Common myeloid progenitor, CD34-positive (primary cell): ENCODE data around the gene PHOX2A.

Experiments used
- CTCF ChIA-PET: fragments of 350-600 bp; sonication (Branson Sonifier 250); formaldehyde crosslinking; loops from one replicate; lab custom pipeline; 2021; ENCODE audit warnings: antibody characterized with exemption; lab: Charles Lee
- POLR2A ChIA-PET: fragments of 350-600 bp; sonication (Branson Sonifier 250); formaldehyde crosslinking; loops from one replicate; lab custom pipeline; 2021; ENCODE audit warnings: antibody characterized with exemption; lab: Charles Lee
- DNase-seq, 3 donors: peaks; one replicate each; pipeline versions ENCODE4 v3.0.0 to v3.0.0-alpha.2; 2013
- H3K27ac ChIP-seq, 2 experiments: 1 replicate in 1 of 2; 2 replicates in 1 of 2; pipeline ENCODE4 v1.7.0; 2013; ENCODE audit warnings: inconsistent platforms in 2 of 2, low read length in 2 of 2, mild to moderate bottlenecking in 2 of 2, low read depth in 1 of 2, moderate library complexity in 1 of 2; ENCODE audit not compliant: severe bottlenecking in 2 of 2, insufficient read depth in 1 of 2, poor library complexity in 1 of 2
- H3K27me3 ChIP-seq, 5 experiments: replicated peaks in 2 of 5; 1 replicate in 3 of 5; 2 replicates in 2 of 5; pipeline versions ENCODE4 v1.6.1 to v1.7.0; 2013; ENCODE audit warnings: low read length in 4 of 5, mild to moderate bottlenecking in 2 of 5, moderate library complexity in 2 of 5, inconsistent platforms in 1 of 5; ENCODE audit not compliant: insufficient read depth in 5 of 5, control insufficient read depth in 4 of 5
- H3K36me3 ChIP-seq, 4 experiments: 1 replicate in 2 of 4; 2 replicates in 2 of 4; pipeline versions ENCODE4 v1.6.1 to v1.7.0; 2013; ENCODE audit warnings: low read length in 3 of 4, control low read depth in 1 of 4, mild to moderate bottlenecking in 1 of 4; ENCODE audit not compliant: control insufficient read depth in 4 of 4, insufficient read depth in 4 of 4
- H3K4me1 ChIP-seq, 4 experiments: 1 replicate in 3 of 4; 2 replicates in 1 of 4; pipeline versions ENCODE4 v1.6.1 to v1.7.1; 2013; ENCODE audit warnings: low read length in 3 of 4, mild to moderate bottlenecking in 3 of 4, control low read depth in 1 of 4, inconsistent platforms in 1 of 4, moderate library complexity in 1 of 4; ENCODE audit not compliant: control insufficient read depth in 4 of 4, insufficient read depth in 4 of 4; ENCODE audit errors: control extremely low read depth in 1 of 4
- H3K4me3 ChIP-seq, 7 experiments: 1 replicate in 4 of 7; 2 replicates in 3 of 7; pipeline versions ENCODE4 v1.5.1 to v1.7.0; 2013; ENCODE audit warnings: mild to moderate bottlenecking in 7 of 7, low read length in 6 of 7, moderate library complexity in 6 of 7, inconsistent platforms in 2 of 7, low read depth in 2 of 7, control low read depth in 1 of 7; ENCODE audit not compliant: insufficient read depth in 4 of 7, control insufficient read depth in 1 of 7; ENCODE audit errors: extremely low read depth in 1 of 7
- H3K9me3 ChIP-seq, 5 experiments: 1 replicate in 4 of 5; 2 replicates in 1 of 5; pipeline versions ENCODE4 v1.6.1 to v1.7.1; 2013; ENCODE audit warnings: low read length in 4 of 5, mild to moderate bottlenecking in 2 of 5, inconsistent platforms in 1 of 5, low read depth in 1 of 5, moderate library complexity in 1 of 5; ENCODE audit not compliant: control insufficient read depth in 4 of 5, insufficient read depth in 2 of 5; ENCODE audit errors: control extremely low read depth in 1 of 5
- WGBS: methylation state at CpG from one replicate; pipeline ENCODE4 v1.1.5; 2013; ENCODE audit not compliant: insufficient coverage; 5-methylcytosine and 5-hydroxymethylcytosine counted together

PHOX2A gene

DNA sequence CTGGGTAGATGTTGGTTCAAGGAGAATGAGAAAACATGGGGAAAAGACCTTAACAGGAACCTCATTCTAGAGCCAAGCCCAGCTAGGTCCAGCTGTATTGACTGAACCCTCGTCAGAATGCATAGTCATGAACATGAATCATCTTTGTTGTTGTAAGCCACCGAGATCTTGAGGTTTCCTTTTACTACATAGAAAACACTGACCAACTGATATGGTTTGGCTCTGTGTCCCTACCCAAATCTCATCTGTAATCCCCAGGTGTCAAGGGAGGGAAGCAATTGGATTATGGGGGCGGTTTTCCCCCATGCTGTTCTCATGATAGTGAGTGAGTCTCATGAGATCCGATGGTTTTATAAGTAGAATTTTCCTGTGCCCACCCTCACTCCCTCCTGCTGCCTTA, 19.4 kb upstream of the PHOX2A start:
- H3K4me3 ChIP-seq = no peak overlapping the region
- H3K9me3 ChIP-seq = no peaks in the 10 kb centered on the region
- 0% methylated on average over 1 of the region's 4 CpGs for WGBS
- H3K4me1 ChIP-seq = peaks cover 0 to 6% (median 2%) of the 10 kb centered on the region in 4 experiments
- POLR2A ChIA-PET = no interaction called here
- peaks cover 0 to 5% (median 0%) of the 10 kb centered on the region in 5 experiments for H3K27me3 ChIP-seq
- no peak overlapping the region for H3K27ac ChIP-seq
- no peaks in the 10 kb centered on the region for H3K36me3 ChIP-seq
- CTCF ChIA-PET = no interaction called here
- DNase-seq = peak in 2 of 3 donors; percentile 59 to 64

DNA sequence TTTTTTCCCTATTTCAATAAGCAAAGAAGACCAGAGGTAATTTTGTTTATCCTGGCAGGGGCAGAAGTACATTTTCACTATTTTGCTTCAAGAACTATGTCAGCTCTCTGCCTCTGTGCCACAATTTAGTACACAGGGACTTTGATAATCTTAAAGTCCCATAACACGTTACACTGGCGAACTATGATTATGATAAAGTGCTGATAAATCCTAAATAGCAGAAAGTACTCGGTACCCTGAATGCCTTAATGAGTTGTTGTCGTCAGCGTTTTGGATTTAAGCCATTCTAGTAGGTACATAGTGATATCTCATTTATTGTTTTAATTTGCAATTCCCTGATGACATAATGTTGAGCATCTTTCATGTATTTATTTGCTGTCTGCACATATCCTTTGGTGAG, 16.6 kb upstream of the PHOX2A start:
- no peak for DNase-seq
- peaks cover 0 to 5% (median 0%) of the 10 kb centered on the region in 5 experiments for H3K27me3 ChIP-seq
- H3K4me3 ChIP-seq = no peak overlapping the region
- H3K36me3 ChIP-seq = no peaks in the 10 kb centered on the region
- peaks cover 0 to 6% (median 2%) of the 10 kb centered on the region in 4 experiments for H3K4me1 ChIP-seq
- 100% methylated on average over 4 of the region's 5 CpGs for WGBS
- H3K27ac ChIP-seq = no peak overlapping the region
- CTCF ChIA-PET = no interaction called here
- no peaks in the 10 kb centered on the region for H3K9me3 ChIP-seq
- POLR2A ChIA-PET = no interaction called here

DNA sequence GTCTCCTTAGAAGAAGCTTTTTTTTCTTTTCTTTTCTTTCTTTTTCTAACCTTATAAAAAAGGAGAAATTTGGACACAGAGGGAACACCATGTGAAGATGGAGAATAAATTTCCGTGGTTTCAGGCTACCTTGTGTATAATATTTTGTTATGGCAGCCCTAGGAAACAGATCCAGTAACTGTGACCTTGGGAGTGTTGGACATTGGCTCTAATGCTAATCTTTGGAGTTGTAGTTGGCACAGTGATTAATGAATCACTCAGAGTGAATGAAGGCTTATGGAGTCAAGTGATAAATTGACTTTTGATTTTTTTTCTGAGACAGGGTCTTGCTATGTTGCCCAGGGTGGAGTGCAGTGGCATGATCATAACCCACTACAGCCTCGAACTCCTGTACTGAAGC, 15.5 kb upstream of the PHOX2A start:
- peaks cover 0 to 6% (median 2%) of the 10 kb centered on the region in 4 experiments for H3K4me1 ChIP-seq
- H3K27ac ChIP-seq = no peak overlapping the region
- no peak overlapping the region for H3K4me3 ChIP-seq
- H3K9me3 ChIP-seq = peaks cover 0 to 3% (median 2%) of the 10 kb centered on the region in 5 experiments
- H3K36me3 ChIP-seq = no peaks in the 10 kb centered on the region
- 95% methylated on average over 2 of the region's 2 CpGs for WGBS
- ChIA-PET CTCF (no interaction called here), POLR2A (no interaction called here)
- peaks cover 0 to 5% (median 0%) of the 10 kb centered on the region in 5 experiments for H3K27me3 ChIP-seq
- no peak for DNase-seq

DNA sequence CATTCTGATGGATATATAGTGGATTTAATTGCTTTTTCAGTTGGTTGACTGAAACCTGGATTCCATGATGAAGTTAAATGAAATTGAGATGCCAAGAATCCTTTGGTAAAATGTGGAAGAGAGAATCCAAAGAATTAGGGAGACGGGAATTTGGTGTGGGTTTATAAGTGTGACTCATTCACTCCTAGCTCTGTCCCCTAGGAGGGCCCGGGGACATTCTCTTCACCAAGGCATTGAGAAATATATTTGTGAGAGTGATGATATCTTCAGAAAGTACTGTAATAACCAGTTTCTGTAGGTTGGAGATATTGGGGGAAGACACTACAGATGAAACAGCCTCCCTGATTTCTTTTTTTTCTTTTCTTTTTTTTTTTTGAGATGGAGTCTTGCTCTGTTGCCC, 13.6 kb upstream of the PHOX2A start:
- H3K36me3 ChIP-seq = no peaks in the 10 kb centered on the region
- no peaks in the 10 kb centered on the region for H3K4me1 ChIP-seq
- H3K4me3 ChIP-seq = no peak overlapping the region
- WGBS = 100% methylated on average over 2 of the region's 2 CpGs
- ChIA-PET POLR2A (no interaction called here), CTCF (no interaction called here)
- H3K9me3 ChIP-seq = peaks cover 0 to 10% (median 3%) of the 10 kb centered on the region in 5 experiments
- H3K27ac ChIP-seq = no peak overlapping the region
- peaks cover 1 to 5% (median 2%) of the 10 kb centered on the region in 5 experiments for H3K27me3 ChIP-seq
- DNase-seq = no peak

DNA sequence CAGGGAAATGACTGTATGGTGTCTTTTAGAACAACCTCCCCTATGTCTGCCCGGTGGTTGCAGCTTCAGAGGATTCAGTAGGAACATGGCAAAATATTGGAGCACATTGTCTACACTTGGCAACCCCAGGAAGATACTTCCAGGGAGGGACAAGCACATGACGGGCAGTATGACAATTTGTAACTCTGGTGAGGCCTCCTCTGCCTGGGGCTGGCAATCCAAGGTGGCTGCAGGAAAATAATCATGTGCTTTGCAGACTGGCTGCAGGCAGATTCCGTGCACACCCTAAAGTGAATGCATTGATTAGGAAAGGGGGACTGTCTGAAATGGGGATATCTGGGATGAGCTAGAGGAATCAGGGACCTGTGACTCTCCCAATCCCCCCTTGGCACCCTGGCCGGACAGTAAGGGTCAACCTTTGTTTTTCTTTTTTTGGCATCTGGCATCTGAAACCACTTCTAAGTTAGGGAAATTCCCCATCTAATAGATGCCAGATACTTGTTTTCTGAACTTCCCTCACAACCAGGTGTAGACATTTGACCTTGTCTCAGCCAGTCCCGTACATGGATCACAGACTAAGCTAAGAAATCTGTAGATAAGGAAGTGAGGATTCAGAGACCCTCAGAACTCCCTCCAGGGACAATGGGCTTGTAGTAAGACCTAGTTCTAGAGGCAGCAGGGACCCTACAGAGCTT, 10.5 kb upstream of the PHOX2A start:
- no peak for DNase-seq
- peaks cover 0 to 14% (median 4%) of the 10 kb centered on the region in 5 experiments for H3K27me3 ChIP-seq
- H3K36me3 ChIP-seq = no peaks in the 10 kb centered on the region
- H3K27ac ChIP-seq = no peak overlapping the region
- CTCF ChIA-PET = interaction anchor here (1.0 to 2.8 kb wide), 2 partner anchors 13 to 161 kb away, joined by 3 to 8 read pairs; no protein-coding TSS in a partner anchor
- H3K4me1 ChIP-seq = no peaks in the 10 kb centered on the region
- 95% methylated on average over 4 of the region's 5 CpGs for WGBS
- no peak overlapping the region for H3K4me3 ChIP-seq
- peaks cover 0 to 10% (median 3%) of the 10 kb centered on the region in 5 experiments for H3K9me3 ChIP-seq
- POLR2A ChIA-PET = no interaction called here

DNA sequence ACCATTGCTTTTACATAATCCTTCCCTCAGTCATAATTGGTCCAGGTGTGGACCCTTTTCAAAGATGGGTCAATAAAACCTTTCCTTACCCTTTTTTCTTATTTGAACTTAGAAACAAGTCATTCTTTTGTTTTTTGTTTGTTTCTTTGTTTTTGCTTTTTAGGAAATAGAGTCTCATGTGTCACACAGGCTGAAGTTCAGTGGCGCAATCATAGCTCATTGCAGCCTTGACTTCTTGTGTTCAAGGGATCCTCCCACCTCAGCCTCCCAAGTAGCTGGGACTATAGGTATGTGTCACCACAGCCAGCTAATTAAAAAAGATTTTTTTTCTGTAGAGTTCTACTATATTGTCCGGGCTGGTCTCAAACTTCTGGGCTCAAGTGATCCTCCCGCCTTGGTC, 9.4 kb upstream of the PHOX2A start:
- H3K27me3 ChIP-seq = peaks cover 0 to 16% (median 5%) of the 10 kb centered on the region in 5 experiments
- no peaks in the 10 kb centered on the region for H3K36me3 ChIP-seq
- ChIA-PET POLR2A (interaction anchor here (0.6 kb wide), 1 partner anchor 79 kb away, joined by 4 read pairs; no protein-coding TSS in a partner anchor), CTCF (no interaction called here)
- WGBS = 100% methylated on average over 3 of the region's 3 CpGs
- no peaks in the 10 kb centered on the region for H3K4me1 ChIP-seq
- no peak overlapping the region for H3K4me3 ChIP-seq
- H3K9me3 ChIP-seq = peaks cover 0 to 10% (median 3%) of the 10 kb centered on the region in 5 experiments
- no peak for DNase-seq
- no peak overlapping the region for H3K27ac ChIP-seq

DNA sequence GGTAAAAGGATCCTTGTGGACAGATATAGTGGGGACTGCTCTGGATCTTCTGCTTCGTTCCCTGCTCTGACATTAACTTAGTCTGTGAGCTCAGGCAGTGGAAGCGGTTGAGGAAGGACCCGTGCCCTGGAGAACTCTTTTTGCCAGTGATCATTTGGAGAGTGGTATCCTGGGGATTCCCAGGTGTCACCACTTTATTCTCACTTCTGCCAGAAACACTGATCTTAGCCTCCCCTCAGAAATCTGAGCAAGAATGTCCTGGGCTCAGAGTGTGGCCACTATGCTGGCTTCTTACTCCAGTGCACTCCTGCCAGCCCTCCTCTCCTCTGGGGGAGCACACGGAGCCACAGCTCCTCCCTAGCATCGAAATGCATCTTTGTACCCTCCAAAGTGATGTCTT, 7.6 kb upstream of the PHOX2A start:
- 100% methylated on average over 5 of the region's 5 CpGs for WGBS
- H3K9me3 ChIP-seq = peaks cover 0 to 10% (median 3%) of the 10 kb centered on the region in 5 experiments
- DNase-seq = no peak
- H3K36me3 ChIP-seq = no peaks in the 10 kb centered on the region
- no peak overlapping the region for H3K27ac ChIP-seq
- H3K4me3 ChIP-seq = no peak overlapping the region
- CTCF ChIA-PET = interaction anchor here (0.7 kb wide), 1 partner anchor 12 kb away, joined by 3 read pairs; no protein-coding TSS in a partner anchor
- H3K4me1 ChIP-seq = no peaks in the 10 kb centered on the region
- peaks cover 4 to 34% (median 18%) of the 10 kb centered on the region in 5 experiments for H3K27me3 ChIP-seq
- POLR2A ChIA-PET = no interaction called here
